Measurements from ENCODE around the gene DOCK2.
"Not testable (repeated sequence)": the region's sequence is repeated elsewhere in the genome, so short reads cannot be mapped to it uniquely, and the experiment has no call there.

- TF ChIP-seq, protein P1, sequence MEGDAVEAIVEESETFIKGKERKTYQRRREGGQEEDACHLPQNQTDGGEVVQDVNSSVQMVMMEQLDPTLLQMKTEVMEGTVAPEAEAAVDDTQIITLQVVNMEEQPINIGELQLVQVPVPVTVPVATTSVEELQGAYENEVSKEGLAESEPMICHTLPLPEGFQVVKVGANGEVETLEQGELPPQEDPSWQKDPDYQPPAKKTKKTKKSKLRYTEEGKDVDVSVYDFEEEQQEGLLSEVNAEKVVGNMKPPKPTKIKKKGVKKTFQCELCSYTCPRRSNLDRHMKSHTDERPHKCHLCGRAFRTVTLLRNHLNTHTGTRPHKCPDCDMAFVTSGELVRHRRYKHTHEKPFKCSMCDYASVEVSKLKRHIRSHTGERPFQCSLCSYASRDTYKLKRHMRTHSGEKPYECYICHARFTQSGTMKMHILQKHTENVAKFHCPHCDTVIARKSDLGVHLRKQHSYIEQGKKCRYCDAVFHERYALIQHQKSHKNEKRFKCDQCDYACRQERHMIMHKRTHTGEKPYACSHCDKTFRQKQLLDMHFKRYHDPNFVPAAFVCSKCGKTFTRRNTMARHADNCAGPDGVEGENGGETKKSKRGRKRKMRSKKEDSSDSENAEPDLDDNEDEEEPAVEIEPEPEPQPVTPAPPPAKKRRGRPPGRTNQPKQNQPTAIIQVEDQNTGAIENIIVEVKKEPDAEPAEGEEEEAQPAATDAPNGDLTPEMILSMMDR (IDR thresholded peaks at IDR 0.05): not testable (repeated sequence)
- TF ChIP-seq POLR2A, EP300 (IDR thresholded peaks at IDR 0.05): not testable (repeated sequence)
Observed at GRCh38 chr5:169766943-169767342, 129.9 kb downstream of the DOCK2 start.
